OCI-LY7 (cell line): ENCODE results near the gene POU2F3. TPM values are rescaled to one million over a fixed set of nuclear protein-coding genes. Genes with fewer than 3 reads are reported as not detected.

ENCODE experiments used
- BruUV-seq: library from RNA; stranded (reverse); fragments of 400-500 nt; replicated peaks from 2 replicates; lab custom pipeline; 2021; lab: Mats Ljungman, UMichigan
- CTCF ChIA-PET: fragments of 300-600 bp; sonication (Branson Sonifier 250); formaldehyde crosslinking; loops from one replicate; lab custom pipeline; 2022; ENCODE audit warnings: antibody characterized with exemption; ENCODE audit not compliant: unreplicated experiment; lab: Charles Lee
- POLR2A ChIA-PET: fragments of 300-600 bp; sonication (Branson Sonifier 250); formaldehyde crosslinking; loops from one replicate; lab custom pipeline; 2022; ENCODE audit warnings: antibody characterized with exemption; lab: Charles Lee
- DNase-seq: peaks from one replicate; pipeline ENCODE4 v3.0.0-alpha.2; 2015; ENCODE audit warnings: low spot score
- H2AFZ ChIP-seq: fragments of 200-600 bp; sonication (generic), shearing (Covaris generic); 2 replicates; pipeline ENCODE4 v1.6.1; 2014; ENCODE audit warnings: mild to moderate bottlenecking, antibody characterized with exemption, low read length, moderate library complexity
- H3K27ac ChIP-seq: fragments of 200-600 bp; sonication (generic); 2 replicates; pipeline ENCODE4 v1.5.1; 2014; ENCODE audit warnings: mixed run types, low read depth, mild to moderate bottlenecking, moderate library complexity, low read length, inconsistent platforms; ENCODE audit not compliant: poor library complexity, severe bottlenecking
- H3K36me3 ChIP-seq: fragments of 200-600 bp; sonication (generic); 2 replicates; pipeline ENCODE4 v1.6.1; 2014; ENCODE audit warnings: mild to moderate bottlenecking, antibody characterized with exemption, low read length, moderate library complexity, mixed read lengths; ENCODE audit not compliant: insufficient read depth
- H3K4me1 ChIP-seq: fragments of 200-600 bp; sonication (generic); 2 replicates; pipeline ENCODE4 v1.5.1; 2014; ENCODE audit warnings: mild to moderate bottlenecking, low read length; ENCODE audit not compliant: insufficient read depth, poor library complexity, severe bottlenecking
- H3K4me2 ChIP-seq: fragments of 200-600 bp; sonication (generic); 2 replicates; pipeline ENCODE4 v1.6.1; 2014; ENCODE audit warnings: mild to moderate bottlenecking, low read length
- H3K4me3 ChIP-seq: fragments of 200-600 bp; sonication (generic); 2 replicates; pipeline ENCODE4 v1.5.1; 2014; ENCODE audit warnings: mild to moderate bottlenecking, low read depth, low read length; ENCODE audit not compliant: poor library complexity, severe bottlenecking
- H3K79me2 ChIP-seq: fragments of 200-600 bp; sonication (generic); 2 replicates; pipeline ENCODE4 v1.6.1; 2016; ENCODE audit warnings: low read depth, mild to moderate bottlenecking, low read length, moderate library complexity, mixed read lengths; ENCODE audit not compliant: insufficient read depth
- H3K9me2 ChIP-seq: fragments of 200-600 bp; sonication (generic); 2 replicates; pipeline ENCODE4 v1.6.1; 2016; ENCODE audit warnings: mild to moderate bottlenecking, low read length, mixed read lengths; ENCODE audit not compliant: insufficient read depth
- H3K9me3 ChIP-seq: fragments of 200-600 bp; sonication (generic); 2 replicates; pipeline ENCODE4 v1.6.1; 2014; ENCODE audit warnings: mild to moderate bottlenecking, mixed run types, low read length, mixed read lengths
- H4K20me1 ChIP-seq: fragments of 200-600 bp; sonication (generic); 2 replicates; pipeline ENCODE4 v1.6.1; 2014; ENCODE audit warnings: mild to moderate bottlenecking, antibody characterized with exemption, low read length, moderate library complexity, mixed read lengths; ENCODE audit not compliant: insufficient read depth
- CTCF ChIP-seq: fragments of 200-600 bp; sonication (generic); conservative IDR thresholded peaks from 2 replicates; pipeline ENCODE4 v1.5.1; 2014; ENCODE audit warnings: mild to moderate bottlenecking, antibody characterized with exemption, low read length, moderate library complexity, mixed read lengths
- EZH2phosphoT487 ChIP-seq: fragments of 200-600 bp; sonication (generic); IDR thresholded peaks from 2 replicates; pipeline ENCODE4 v1.6.1; 2018; ENCODE audit warnings: low read depth, borderline replicate concordance, mild to moderate bottlenecking, mixed run types, antibody characterized with exemption, low read length, moderate library complexity, mixed read lengths
- intact Hi-C: fragments of 100-400 bp; cut with micrococcal nuclease; formaldehyde crosslinking; loops from one replicate; pipeline ENCODE4 v1.10.0; 2022; ENCODE audit not compliant: unreplicated experiment
- total RNA-seq, 2 experiments: library from RNA; depleted of rRNA in 1 of 2; stranded (reverse); fragments of >200 nt in 1 of 2; shearing (Covaris generic) in 1 of 2; gene quantifications; 2 replicates each; pipeline ENCODE4 v1.2.3, GENCODE V29; 2014 to 2022

The POU2F3 gene
- total RNA-seq, 2 experiments from 2014 or later = 0.16 TPM; not detected in 1

- H3K4me2 ChIP-seq = no peak overlapping the region
- H4K20me1 ChIP-seq = no peaks in the 10 kb centered on the region
- no peaks in the 10 kb centered on the region for H3K9me3 ChIP-seq
- no peak for TF ChIP-seq EZH2phosphoT487
- no peak for TF ChIP-seq CTCF
- BruUV-seq = no TSS peak
- no peak overlapping the region for H2AFZ ChIP-seq
- H3K4me1 ChIP-seq = no peaks in the 10 kb centered on the region
- ChIA-PET CTCF (no interaction called here), POLR2A (interaction anchor here (0.6 kb wide), 2 partner anchors 132 to 402 kb away, joined by 3 to 5 read pairs; no protein-coding TSS in a partner anchor)
- H3K36me3 ChIP-seq = no peaks in the 10 kb centered on the region
- no peak overlapping the region for H3K4me3 ChIP-seq
- no peaks in the 10 kb centered on the region for H3K9me2 ChIP-seq
- H3K27ac ChIP-seq = no peak overlapping the region
- DNase-seq = no peak
- intact Hi-C loops = no loop called here
- no peaks in the 10 kb centered on the region for H3K79me2 ChIP-seq
Observed at GRCh38 chr11:120317689-120318480, 77.9 kb downstream of the POU2F3 start.

GRCh38 chr11:120318906-120319305, 79.0 kb downstream of the POU2F3 start:
- H3K9me3 ChIP-seq = no peaks in the 10 kb centered on the region
- no peak for DNase-seq
- H3K27ac ChIP-seq = no peak overlapping the region
- H3K4me1 ChIP-seq = no peaks in the 10 kb centered on the region
- no peak overlapping the region for H3K4me2 ChIP-seq
- no peaks in the 10 kb centered on the region for H4K20me1 ChIP-seq
- H3K9me2 ChIP-seq = no peaks in the 10 kb centered on the region
- no peaks in the 10 kb centered on the region for H3K79me2 ChIP-seq
- H3K36me3 ChIP-seq = no peaks in the 10 kb centered on the region
- no peak overlapping the region for H3K4me3 ChIP-seq
- no peak for TF ChIP-seq EZH2phosphoT487
- TF ChIP-seq CTCF = no peak
- intact Hi-C loops = no loop called here
- no peak overlapping the region for H2AFZ ChIP-seq
- BruUV-seq = no TSS peak
- ChIA-PET CTCF (no interaction called here), POLR2A (interaction anchor here (0.6 kb wide), 2 partner anchors 133 to 141 kb away, joined by 5 to 6 read pairs; no protein-coding TSS in a partner anchor)
